ENCODE data around the gene CDC42EP3.

DNA sequence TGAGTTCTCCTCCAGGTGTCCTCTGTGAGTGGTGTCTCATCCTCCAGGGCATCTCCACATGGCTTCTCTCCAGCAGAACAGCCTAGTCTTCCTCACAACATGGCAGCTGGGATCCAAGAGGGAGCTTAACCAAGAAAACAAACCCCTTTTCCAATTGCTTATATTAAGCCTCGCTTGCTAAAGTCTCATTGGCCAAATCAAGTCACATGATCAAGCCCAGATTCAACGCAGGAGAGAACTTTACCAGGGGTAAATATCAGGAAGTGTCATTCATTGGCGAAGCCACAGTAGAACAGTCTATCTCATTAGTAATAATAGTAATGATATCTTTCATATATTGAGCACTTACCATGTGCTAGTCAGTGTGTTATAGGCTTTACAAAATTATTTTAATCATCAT lies 53.1 kb downstream of the CDC42EP3 start:
- TF ChIP-seq CTCF (IDR thresholded peaks at IDR 0.05) (no peak), EP300 (IDR thresholded peaks at IDR 0.05) (no peak), POLR2A (IDR thresholded peaks at IDR 0.05) (no peak)
